ENCODE data around the gene SASH1. TPM values are rescaled to one million over a fixed set of nuclear protein-coding genes. Genes with fewer than 3 reads are reported as not detected.

SASH1 gene
- total RNA-seq (10 to 100 TPM; 14.0 to 82.6 (median 19.4) TPM), polyA plus RNA-seq (1 to 10 TPM; 5.8 to 8.6 (median 7.5) TPM)
- long read RNA-seq, donor 1: 0 reads
- long read RNA-seq, donor 2: 0 reads
- long read RNA-seq, donor 3, partial matches to known transcripts: 5 of 5 reads
- long read RNA-seq, donor 3, other reads (novel, unspliced or antisense): 0 of 5 reads
- long read RNA-seq, donor 4: 0 reads
- long read RNA-seq, donor 5, full-length matches to known transcripts: 2 of 7 reads
- long read RNA-seq, donor 5, partial matches to known transcripts: 5 of 7 reads
- long read RNA-seq, donor 5, other reads (novel, unspliced or antisense): 0 of 7 reads
- long read RNA-seq, donor 6: 0 reads
- long read RNA-seq, donor 7, full-length matches to known transcripts: 1 of 9 reads
- long read RNA-seq, donor 7, partial matches to known transcripts: 8 of 9 reads
- long read RNA-seq, donor 7, other reads (novel, unspliced or antisense): 0 of 9 reads
- long read RNA-seq, donor 8, full-length matches to known transcripts: 2 of 2 reads
- long read RNA-seq, donor 8, partial matches to known transcripts: 0 of 2 reads
- long read RNA-seq, donor 8, other reads (novel, unspliced or antisense): 0 of 2 reads
- long read RNA-seq, donor 9, partial matches to known transcripts: 15 of 15 reads
- long read RNA-seq, donor 9, other reads (novel, unspliced or antisense): 0 of 15 reads
- long read RNA-seq, donor 10: 0 reads

DNA sequence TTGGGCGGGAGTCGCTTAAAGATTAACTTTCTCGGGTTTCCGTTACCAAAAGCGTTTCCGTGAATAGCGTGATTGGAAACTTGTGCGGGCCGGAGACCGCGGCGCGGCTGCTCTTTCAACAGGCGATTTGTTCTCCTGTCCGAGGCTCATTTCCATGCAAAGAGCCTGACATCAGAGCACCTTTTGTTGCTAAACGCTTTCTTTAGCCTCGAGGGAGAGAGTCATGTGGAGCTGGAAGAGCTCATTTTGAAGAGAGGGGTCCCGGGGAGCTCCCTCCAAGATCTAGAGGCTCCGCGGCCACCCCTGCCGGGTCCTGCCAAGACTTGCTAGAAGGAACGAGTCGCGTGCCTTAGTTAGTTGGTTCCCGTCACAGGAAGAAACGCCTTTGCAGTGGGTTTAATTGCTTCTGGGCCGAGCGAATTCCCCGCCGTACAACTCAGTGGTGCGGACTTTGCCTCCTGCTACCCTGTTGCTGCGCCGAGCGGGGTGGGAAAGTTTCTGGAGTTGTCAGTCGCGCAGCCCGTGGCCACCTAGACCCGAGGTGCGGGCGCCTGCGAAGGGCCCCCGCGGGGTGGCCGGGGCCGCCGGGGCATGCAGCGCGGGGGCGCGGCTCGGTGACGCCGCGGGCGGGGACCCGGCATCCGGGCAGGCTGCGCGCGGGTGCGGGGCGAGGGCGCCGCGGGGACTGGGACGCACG lies at the start of gene SASH1:
SASH1 (plus strand) TSS at position 489 of the 697 bp plus-strand sequence. CDS start 230 bp downstream, outside the sequence.
- H3K27ac ChIP-seq: peak within 1 kb of the TSS; percentile 84 to 89 (median 86)
- intact Hi-C loops (cut with DNase I; ENCODE audit: low total_unique reads): loop anchor here (10.0 kb wide), 1 partner anchor 122 kb away; no protein-coding TSS in a partner anchor
- H3K27me3 ChIP-seq: peaks cover 0 to 7% (median 0%) of the 10 kb centered on the region in 3 donors
- DNase-seq: peak; percentile 57 to 87
- H3K36me3 ChIP-seq: no peaks in the 10 kb centered on the region
- H3K4me3 ChIP-seq: peak within 1 kb of the TSS; percentile 63 to 73 (median 64)
- H3K9me3 ChIP-seq: no peaks in the 10 kb centered on the region
- peaks cover 6 to 42% (median 20%) of the 10 kb centered on the region in 4 donors for H3K4me1 ChIP-seq
- TF ChIP-seq POLR2A (IDR thresholded peaks at IDR 0.05): peak in 1 of 4 donors; percentile 30
- peak in 1 of 3 donors; percentile 39 for TF ChIP-seq POLR2AphosphoS5 (IDR thresholded peaks at IDR 0.05)
- no peak for TF ChIP-seq EP300 (IDR thresholded peaks at IDR 0.05)
- no peak for TF ChIP-seq CTCF (IDR thresholded peaks at IDR 0.05)
- 0 to 2% (median 1%) methylated on average over 26 to 67 of the region's 67 CpGs for WGBS, 5 donors

DNA sequence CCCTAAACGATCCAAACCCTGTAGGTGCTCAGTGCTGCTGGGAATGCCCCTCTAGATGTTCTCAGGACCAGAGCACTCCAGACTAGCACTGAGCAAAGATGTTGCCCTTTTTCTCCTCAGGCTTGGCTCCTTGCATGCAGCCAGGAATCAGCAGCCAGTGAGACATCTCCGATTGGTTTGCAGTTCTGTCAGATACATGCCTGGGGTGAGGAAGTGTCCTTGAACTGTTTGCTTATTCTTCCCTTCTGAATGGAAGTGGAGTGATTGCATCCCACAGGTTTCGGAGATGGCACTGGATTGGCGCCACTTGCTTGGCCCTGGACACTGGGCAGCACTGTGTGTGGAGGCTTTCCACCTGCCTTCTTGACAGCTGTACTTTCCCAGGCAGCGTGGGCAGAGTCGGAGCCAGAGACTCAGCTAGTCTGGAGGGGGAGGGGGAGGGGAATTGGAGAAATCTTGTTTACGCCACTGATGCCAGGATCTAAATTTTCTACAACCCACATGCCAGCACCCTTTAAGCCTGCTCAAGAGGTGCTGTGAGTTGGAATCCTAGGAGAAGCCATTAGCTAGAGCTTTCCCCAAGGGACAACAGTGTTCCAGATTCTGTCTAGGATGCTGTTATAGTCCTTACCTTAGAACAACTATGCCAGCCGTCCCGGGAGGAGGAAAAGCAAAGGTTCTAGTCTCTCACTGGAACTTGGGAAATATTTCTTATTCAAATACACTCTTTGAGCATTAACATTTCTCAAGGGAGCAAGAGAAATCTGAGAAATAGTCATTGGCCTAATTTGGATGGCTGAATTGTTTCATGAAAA lies 49.2 kb upstream of the SASH1 start:
- no peak overlapping the region for H3K27ac ChIP-seq
- H3K4me3 ChIP-seq: no peak overlapping the region
- intact Hi-C loops (cut with DNase I; ENCODE audit: low total_unique reads): no loop called here
- TF ChIP-seq CTCF (IDR thresholded peaks at IDR 0.05) (no peak), POLR2AphosphoS5 (IDR thresholded peaks at IDR 0.05) (no peak), POLR2A (IDR thresholded peaks at IDR 0.05) (no peak), EP300 (IDR thresholded peaks at IDR 0.05) (no peak)
- H3K27me3 ChIP-seq: no peaks in the 10 kb centered on the region
- H3K9me3 ChIP-seq: no peaks in the 10 kb centered on the region
- DNase-seq: peak in 1 of 2 donors; percentile 41
- peaks cover 0 to 7% (median 2%) of the 10 kb centered on the region in 4 donors for H3K4me1 ChIP-seq
- WGBS, 5 donors: 58 to 88% (median 78%) methylated on average over 8 to 9 of the region's 9 CpGs
- H3K36me3 ChIP-seq: no peaks in the 10 kb centered on the region

DNA sequence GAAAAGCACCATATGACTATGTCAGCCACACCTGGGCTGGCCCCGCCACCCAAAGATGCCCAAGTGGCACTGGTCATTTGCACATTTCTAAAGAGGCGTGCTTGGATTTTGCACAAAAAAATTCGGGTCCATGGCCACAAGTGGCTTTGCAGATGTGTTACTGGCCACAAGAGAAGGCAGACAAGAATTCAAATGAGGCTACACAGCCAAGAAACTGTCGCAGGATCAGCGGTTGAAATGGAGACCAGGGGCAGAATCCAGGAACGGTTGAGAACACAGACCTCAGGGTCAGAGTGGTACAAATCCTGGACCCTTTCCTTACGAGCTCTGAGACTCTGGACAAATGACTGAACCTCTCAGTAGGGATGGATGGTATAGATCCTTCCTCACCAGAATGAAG lies 48.6 kb upstream of the SASH1 start:
- intact Hi-C loops (cut with DNase I; ENCODE audit: low total_unique reads): no loop called here
- TF ChIP-seq CTCF (IDR thresholded peaks at IDR 0.05) (no peak), EP300 (IDR thresholded peaks at IDR 0.05) (no peak)
- WGBS, 5 donors: 87 to 96% (median 92%) methylated on average over 7 of the region's 7 CpGs
- no peak for DNase-seq
- no peak overlapping the region for H3K27ac ChIP-seq
- no peaks in the 10 kb centered on the region for H3K36me3 ChIP-seq
- no peak overlapping the region for H3K4me3 ChIP-seq
- no peaks in the 10 kb centered on the region for H3K9me3 ChIP-seq
- H3K27me3 ChIP-seq: no peaks in the 10 kb centered on the region
- peaks cover 0 to 7% (median 2%) of the 10 kb centered on the region in 4 donors for H3K4me1 ChIP-seq
